Stomach (tissue), 9 donors: ENCODE results near the gene P2RX1. TPM values are rescaled to one million over a fixed set of nuclear protein-coding genes. Genes with fewer than 3 reads are reported as not detected.

Experiments used
- DNase-seq, 2 donors: peaks; one replicate each; pipeline versions ENCODE4 v3.0.0 to v3.0.0-alpha.2; 2013 to 2019
- H3K27ac ChIP-seq, 5 donors: fragments of 200-600 bp in 4 of 5; sonication (generic) in 4 of 5; one replicate each; pipeline ENCODE4 v1.5.1; 2013 to 2019; ENCODE audit warnings: mild to moderate bottlenecking in 1 of 5, moderate library complexity in 1 of 5
- H3K27me3 ChIP-seq, 3 donors: fragments of 200-600 bp; sonication (generic); one replicate each; pipeline ENCODE4 v1.5.1; 2017 to 2019; ENCODE audit warnings: mixed run types in 1 of 3
- H3K36me3 ChIP-seq, 4 donors: fragments of 200-600 bp; sonication (generic); 1 replicate in 3 of 4; 2 replicates in 1 of 4; pipeline ENCODE4 v1.5.1; 2016 to 2019
- H3K4me1 ChIP-seq, 4 donors: fragments of 200-600 bp; sonication (generic); one replicate each; pipeline ENCODE4 v1.5.1; 2016 to 2019
- H3K4me3 ChIP-seq, 4 donors: fragments of 200-600 bp; sonication (generic) in 3 of 4; one replicate each; pipeline ENCODE4 v1.5.1; 2016 to 2019; ENCODE audit warnings: mild to moderate bottlenecking in 1 of 4
- H3K9me3 ChIP-seq, 4 donors: fragments of 200-600 bp; sonication (generic); one replicate each; pipeline ENCODE4 v1.5.1; 2016 to 2019
- CTCF ChIP-seq, 7 experiments: fragments of 450-650 bp in 4 of 7; fragments of 200-600 bp in 3 of 7; sonication (generic) in 3 of 7; IDR thresholded peaks; one replicate each; pipeline ENCODE4 v1.5.1; 2016 to 2019; ENCODE audit warnings: antibody characterized with exemption in 7 of 7, control low read depth in 2 of 7, mild to moderate bottlenecking in 1 of 7
- EP300 ChIP-seq: sonication (generic); formaldehyde crosslinking; IDR thresholded peaks from one replicate; pipeline ENCODE4 v1.6.1; 2017; ENCODE audit warnings: antibody characterized with exemption
- POLR2A ChIP-seq, 4 donors: fragments of 450-650 bp; IDR thresholded peaks; one replicate each; pipeline ENCODE4 v1.6.1; 2016; ENCODE audit warnings: antibody characterized with exemption in 4 of 4, control low read depth in 2 of 4, mild to moderate bottlenecking in 1 of 4, moderate library complexity in 1 of 4
- POLR2AphosphoS5 ChIP-seq, 3 donors: sonication (generic); formaldehyde crosslinking; IDR thresholded peaks; one replicate each; pipeline ENCODE4 v1.6.1; 2016; ENCODE audit warnings: antibody characterized with exemption in 3 of 3
- WGBS, 5 donors: extraction: QIAGEN DNeasy Blood & Tissue Kit in 3 of 5; methylation state at CpG; one replicate each; pipeline versions ENCODE4 v1.1.5 to v1.1.7; 2013 to 2018; 5-methylcytosine and 5-hydroxymethylcytosine counted together
- intact Hi-C: fragments of 100-400 bp; cut with DNase I; formaldehyde crosslinking; loops from one replicate; pipeline ENCODE4 v1.15.1; 2023; ENCODE audit warnings: low total_unique reads
- polyA plus RNA-seq, 3 donors: library from polyadenylated mRNA; stranded (reverse); fragments of 200-250 nt; gene quantifications; one replicate each; pipeline ENCODE4 v1.2.3, GENCODE V29; 2013
- total RNA-seq, 5 donors: library from RNA; depleted of rRNA; stranded (reverse); fragments of >200 nt; gene quantifications; one replicate each; pipeline versions ENCODE4 v1.1.0 to v1.2.3, GENCODE V29; 2014 to 2016
- donor health status: healthy with polysubstance abuse.
- donor health status: Bipolar disorder and iron deficiency.
- donor health status: healthy.

Gene P2RX1
- total and polyA plus RNA-seq, 8 donors: 0.75 to 13.4 (median 3.0) TPM

GRCh38 chr17:3921502-3922319 is 5.4 kb upstream of the P2RX1 start:
- Histone ChIP-seq H3K36me3 (peaks cover 0 to 27% (median 20%) of the 10 kb centered on the region in 4 donors), H3K9me3 (no peaks in the 10 kb centered on the region), H3K27me3 (no peaks in the 10 kb centered on the region), H3K27ac (peak overlapping the region in 1 of 5 donors; percentile 7), H3K4me1 (peaks cover 14 to 40% (median 27%) of the 10 kb centered on the region in 4 donors), H3K4me3 (no peak overlapping the region)
- DNase-seq: peak in 1 of 2 donors; percentile 72
- WGBS, 5 donors: 43 to 73% (median 46%) methylated on average over 17 to 27 of the region's 27 CpGs
- TF ChIP-seq POLR2AphosphoS5 (IDR thresholded peaks at IDR 0.05): no peak
- TF ChIP-seq EP300: no peak
- TF ChIP-seq CTCF (IDR thresholded peaks at IDR 0.05): no peak
- TF ChIP-seq POLR2A (IDR thresholded peaks at IDR 0.05): no peak
- intact Hi-C loops: no loop called here

DNA sequence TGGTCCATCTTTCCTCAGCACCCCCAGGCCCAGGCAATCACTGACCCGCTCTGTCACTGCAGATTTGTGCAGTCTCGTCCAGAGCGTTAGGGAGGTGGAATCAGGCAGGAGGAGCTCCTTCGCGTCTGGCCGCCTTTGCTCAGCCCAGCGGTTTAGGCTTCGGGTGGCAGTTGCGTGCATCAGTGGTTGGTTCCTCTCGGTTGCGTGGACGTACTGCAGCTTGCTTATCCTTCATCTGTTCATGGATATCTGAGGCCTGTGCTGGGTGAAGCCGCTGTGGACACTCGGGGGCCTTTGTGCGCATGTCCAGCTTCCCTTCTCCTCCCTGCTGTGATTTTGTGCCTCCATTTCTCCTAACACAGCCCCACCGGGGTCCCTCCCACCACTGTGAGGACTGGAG is 4.7 kb upstream of the P2RX1 start:
- intact Hi-C loops: no loop called here
- H3K9me3 ChIP-seq: no peaks in the 10 kb centered on the region
- WGBS, 5 donors: 78 to 89% (median 84%) methylated on average over 14 to 16 of the region's 16 CpGs
- H3K36me3 ChIP-seq: peaks cover 0 to 21% (median 18%) of the 10 kb centered on the region in 4 donors
- no peaks in the 10 kb centered on the region for H3K27me3 ChIP-seq
- H3K27ac ChIP-seq: peak overlapping the region in 1 of 5 donors; percentile 7
- DNase-seq: no peak
- H3K4me3 ChIP-seq: no peak overlapping the region
- TF ChIP-seq POLR2AphosphoS5 (IDR thresholded peaks at IDR 0.05): no peak
- TF ChIP-seq EP300: no peak
- no peak for TF ChIP-seq CTCF (IDR thresholded peaks at IDR 0.05)
- TF ChIP-seq POLR2A (IDR thresholded peaks at IDR 0.05): no peak
- H3K4me1 ChIP-seq: peaks cover 21 to 47% (median 34%) of the 10 kb centered on the region in 4 donors

DNA sequence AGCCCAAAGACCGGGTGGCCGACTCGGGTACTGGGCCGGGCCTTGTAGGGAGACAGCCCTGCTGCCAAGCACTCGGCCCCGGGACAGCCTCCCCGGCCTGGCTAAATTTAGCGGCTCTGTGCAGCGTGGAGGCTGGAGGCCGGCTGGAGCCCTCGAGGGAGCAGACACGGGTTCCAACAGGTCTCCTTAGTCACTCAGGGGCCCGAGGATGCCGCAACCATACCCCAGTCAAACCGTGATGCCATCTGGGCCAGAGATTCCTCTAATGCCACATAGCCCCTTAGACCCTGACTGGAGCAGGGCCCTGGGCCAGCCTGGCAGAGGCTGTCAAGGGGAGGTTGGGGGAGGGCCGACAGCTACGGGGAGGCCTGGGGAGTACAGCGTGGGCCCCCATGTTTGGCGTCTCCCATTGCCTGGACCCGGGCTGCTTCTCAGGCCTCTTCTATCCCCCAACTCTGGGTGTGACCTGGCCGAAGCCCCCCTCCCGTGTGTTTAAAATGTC is 2.9 kb upstream of the P2RX1 start:
- WGBS, 5 donors: 83 to 93% (median 89%) methylated on average over 11 to 22 of the region's 22 CpGs
- no peaks in the 10 kb centered on the region for H3K27me3 ChIP-seq
- H3K9me3 ChIP-seq: no peaks in the 10 kb centered on the region
- H3K4me3 ChIP-seq: no peak overlapping the region
- intact Hi-C loops: no loop called here
- no peak for DNase-seq
- no peak for TF ChIP-seq CTCF (IDR thresholded peaks at IDR 0.05)
- no peak for TF ChIP-seq POLR2AphosphoS5 (IDR thresholded peaks at IDR 0.05)
- TF ChIP-seq EP300: no peak
- no peak for TF ChIP-seq POLR2A (IDR thresholded peaks at IDR 0.05)
- peaks cover 0 to 3% (median under 1%) of the 10 kb centered on the region in 4 donors for H3K36me3 ChIP-seq
- H3K27ac ChIP-seq: peak overlapping the region in 3 of 5 donors; percentile 24 to 43 (median 37)
- H3K4me1 ChIP-seq: peaks cover 22 to 52% (median 30%) of the 10 kb centered on the region in 4 donors

DNA sequence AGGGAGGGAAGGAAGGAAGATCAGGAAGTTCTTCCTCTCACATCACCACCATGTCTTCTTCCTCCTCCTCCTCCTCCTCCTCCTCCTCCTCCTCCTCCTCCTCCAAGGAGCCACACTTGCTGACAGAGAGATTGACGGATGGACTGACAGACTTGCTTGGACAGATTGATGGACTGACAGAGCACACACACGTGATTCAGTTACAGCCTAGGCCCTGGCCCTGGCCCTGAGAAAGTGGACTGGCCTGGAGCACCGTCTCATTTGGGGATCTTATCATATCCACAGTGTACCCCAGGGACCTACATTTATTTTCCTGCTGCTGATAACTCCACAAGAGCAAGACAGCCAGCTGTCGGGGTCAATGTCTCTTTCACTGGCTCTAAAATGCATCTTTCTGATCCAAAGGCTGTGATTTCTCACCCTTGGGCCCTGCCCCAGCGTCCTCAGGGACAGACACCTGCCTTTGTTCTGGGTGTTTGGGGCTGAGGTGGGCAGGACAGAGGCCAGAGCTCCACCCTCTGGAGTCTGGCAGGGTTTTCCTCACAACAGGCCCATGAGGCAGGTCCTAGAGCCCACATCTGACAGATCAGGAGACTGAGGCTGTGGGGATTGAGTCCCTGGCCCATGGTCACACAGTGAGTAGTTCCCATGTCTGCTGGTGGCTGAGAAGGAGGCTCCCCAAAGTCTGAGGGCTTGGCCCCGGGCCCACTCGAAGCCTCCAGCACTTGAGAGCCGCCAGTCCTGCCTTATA is 2.3 kb upstream of the P2RX1 start:
- Histone ChIP-seq H3K4me3 (no peak overlapping the region), H3K27ac (peak overlapping the region in 3 of 5 donors; percentile 24 to 43 (median 37)), H3K36me3 (no peaks in the 10 kb centered on the region), H3K27me3 (no peaks in the 10 kb centered on the region), H3K4me1 (peaks cover 24 to 56% (median 35%) of the 10 kb centered on the region in 4 donors), H3K9me3 (no peaks in the 10 kb centered on the region)
- no peak for TF ChIP-seq POLR2A (IDR thresholded peaks at IDR 0.05)
- TF ChIP-seq POLR2AphosphoS5 (IDR thresholded peaks at IDR 0.05): no peak
- TF ChIP-seq EP300: no peak
- whole genome bisulfite sequencing, 5 donors: 66 to 76% (median 70%) methylated on average over 7 to 8 of the region's 8 CpGs
- intact Hi-C loops: no loop called here
- no peak for DNase-seq
